Measurements from ENCODE around the gene ZNF846.
"Not testable (repeated sequence)": the region's sequence is repeated elsewhere in the genome, so short reads cannot be mapped to it uniquely, and the experiment has no call there.

Gene ZNF846

GRCh38 chr19:9768175-9769112 is at the start of gene ZNF846:
Gene ZNF846 (minus strand): TSS chr19:9768738. CDS start chr19:9764950, 3,788 bp downstream.
- peak; percentile 95 for DNase-seq

GRCh38 chr19:9818175-9818733 is 49.7 kb upstream of the ZNF846 start:
- no peak for DNase-seq

- DNase-seq = no peak
Observed at GRCh38 chr19:9811139-9811538, 42.6 kb upstream of the ZNF846 start.

GRCh38 chr19:9808855-9809824 is 40.6 kb upstream of the ZNF846 start:
- DNase-seq = no peak

- no peak for DNase-seq
Observed at GRCh38 chr19:9806803-9807202, 38.3 kb upstream of the ZNF846 start.

- DNase-seq = no peak
Observed at GRCh38 chr19:9801976-9802375, 33.4 kb upstream of the ZNF846 start.

- DNase-seq = peak; percentile 26
Observed at GRCh38 chr19:9799162-9799561, 30.6 kb upstream of the ZNF846 start.

- no peak for DNase-seq
Observed at GRCh38 chr19:9797871-9798270, 29.3 kb upstream of the ZNF846 start.

- peak; percentile 87 for DNase-seq
Observed at GRCh38 chr19:9796113-9796773, 27.7 kb upstream of the ZNF846 start.

GRCh38 chr19:9793071-9793591 is 24.6 kb upstream of the ZNF846 start:
- peak; percentile 56 for DNase-seq

GRCh38 chr19:9792206-9793070 is 23.9 kb upstream of the ZNF846 start:
- DNase-seq = peak; percentile 86

- peak; percentile 90 for DNase-seq
Observed at GRCh38 chr19:9791552-9792205, 23.1 kb upstream of the ZNF846 start.

- DNase-seq = not testable (repeated sequence)
Observed at GRCh38 chr19:9791073-9791367, 22.5 kb upstream of the ZNF846 start.

GRCh38 chr19:9789579-9789978 is 21.0 kb upstream of the ZNF846 start:
- DNase-seq = not testable (repeated sequence)

GRCh38 chr19:9789066-9789465 is 20.5 kb upstream of the ZNF846 start:
- DNase-seq = no peak

GRCh38 chr19:9788604-9789003 is 20.1 kb upstream of the ZNF846 start:
- not testable (repeated sequence) for DNase-seq

GRCh38 chr19:9786819-9787218 is 18.3 kb upstream of the ZNF846 start:
- DNase-seq = no peak

GRCh38 chr19:9786342-9786741 is 17.8 kb upstream of the ZNF846 start:
- no peak for DNase-seq

GRCh38 chr19:9785367-9786331 is 17.1 kb upstream of the ZNF846 start:
- DNase-seq = peak; percentile 95

GRCh38 chr19:9784163-9784496 is 15.6 kb upstream of the ZNF846 start:
- not testable (repeated sequence) for DNase-seq
